Measurements from ENCODE around the gene USH2A. TPM values are rescaled to one million over a fixed set of nuclear protein-coding genes. Genes with fewer than 3 reads are reported as not detected.

The USH2A gene
- total RNA-seq, 1 experiment from 2014 or later: not detected

DNA sequence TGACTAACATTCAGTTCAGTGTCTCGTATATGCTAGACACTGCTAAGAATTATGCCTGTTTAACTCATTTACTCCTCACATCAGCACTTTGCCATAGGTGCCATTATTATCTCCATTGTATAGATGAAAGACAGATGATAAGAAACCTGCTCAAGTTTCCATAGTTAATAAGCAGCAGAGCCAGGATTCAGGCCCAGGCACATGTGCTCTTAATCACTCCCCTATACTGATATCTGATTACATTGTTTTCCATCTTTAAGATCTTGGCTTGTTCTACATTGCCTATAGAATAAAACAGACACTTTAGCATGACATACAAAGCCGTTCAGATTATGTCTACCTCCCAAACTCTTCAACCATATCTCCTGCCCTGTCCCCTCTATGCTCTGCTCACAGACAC, 30.5 kb upstream of the USH2A start:
- no peak overlapping the region for H2AFZ ChIP-seq (ENCODE audit: low read depth, low read length, poor library complexity, severe bottlenecking)
- no peak overlapping the region for H3K4me2 ChIP-seq (ENCODE audit: low read length)
- BruUV-seq (replicated peaks): no TSS peak
- POLR2A ChIA-PET: no interaction called here
- H3K4me1 ChIP-seq (ENCODE audit: control insufficient read depth in 1 of 2, insufficient read depth in 2 of 2, low read length in 2 of 2): no peaks in the 10 kb centered on the region
- H3K4me3 ChIP-seq (replicated peaks in 1 of 2; ENCODE audit: low read depth in 1 of 2, low read length in 2 of 2): no peak overlapping the region
- no peaks in the 10 kb centered on the region for H3K9me2 ChIP-seq (ENCODE audit: insufficient read depth)
- H3K9me3 ChIP-seq (ENCODE audit: control insufficient read depth in 1 of 2, insufficient read depth in 1 of 2, low read depth in 1 of 2, low read length in 2 of 2): peaks cover 0 to 3% of the 10 kb centered on the region in 2 experiments; a peak in 1 of 4 replicates
- H4K20me1 ChIP-seq (ENCODE audit: insufficient read depth): no peaks in the 10 kb centered on the region
- RAD21 ChIA-PET (ENCODE audit: low non-redundant PET in 1 of 2, low total read pairs in 2 of 2, uncharacterized antibody in 2 of 2, unreplicated experiment in 2 of 2): no interaction called here
- no peak overlapping the region for H3K27ac ChIP-seq (ENCODE audit: low read depth, low read length)
- no peaks in the 10 kb centered on the region for H3K36me3 ChIP-seq (ENCODE audit: control insufficient read depth in 1 of 2, insufficient read depth in 2 of 2, low read length in 2 of 2)
- H3K79me2 ChIP-seq (ENCODE audit: insufficient read depth, low read length): no peaks in the 10 kb centered on the region
- CTCF ChIA-PET: no interaction called here
- no peak for TF ChIP-seq ELF1 (IDR thresholded peaks at IDR 0.05; ENCODE audit: borderline replicate concordance, low read depth)
- no peak for TF ChIP-seq ZFX (IDR thresholded peaks at IDR 0.05)
- TF ChIP-seq, protein P1, sequence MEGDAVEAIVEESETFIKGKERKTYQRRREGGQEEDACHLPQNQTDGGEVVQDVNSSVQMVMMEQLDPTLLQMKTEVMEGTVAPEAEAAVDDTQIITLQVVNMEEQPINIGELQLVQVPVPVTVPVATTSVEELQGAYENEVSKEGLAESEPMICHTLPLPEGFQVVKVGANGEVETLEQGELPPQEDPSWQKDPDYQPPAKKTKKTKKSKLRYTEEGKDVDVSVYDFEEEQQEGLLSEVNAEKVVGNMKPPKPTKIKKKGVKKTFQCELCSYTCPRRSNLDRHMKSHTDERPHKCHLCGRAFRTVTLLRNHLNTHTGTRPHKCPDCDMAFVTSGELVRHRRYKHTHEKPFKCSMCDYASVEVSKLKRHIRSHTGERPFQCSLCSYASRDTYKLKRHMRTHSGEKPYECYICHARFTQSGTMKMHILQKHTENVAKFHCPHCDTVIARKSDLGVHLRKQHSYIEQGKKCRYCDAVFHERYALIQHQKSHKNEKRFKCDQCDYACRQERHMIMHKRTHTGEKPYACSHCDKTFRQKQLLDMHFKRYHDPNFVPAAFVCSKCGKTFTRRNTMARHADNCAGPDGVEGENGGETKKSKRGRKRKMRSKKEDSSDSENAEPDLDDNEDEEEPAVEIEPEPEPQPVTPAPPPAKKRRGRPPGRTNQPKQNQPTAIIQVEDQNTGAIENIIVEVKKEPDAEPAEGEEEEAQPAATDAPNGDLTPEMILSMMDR (IDR thresholded peaks at IDR 0.05 in 2 of 3, conservative IDR thresholded peaks at IDR 0.05 in 1 of 3; ENCODE audit: borderline replicate concordance in 1 of 3, insufficient read depth in 1 of 3, low read depth in 2 of 3, low read length in 2 of 3): no peak
- TF ChIP-seq FOSL1 (IDR thresholded peaks at IDR 0.05; ENCODE audit: low read depth): no peak
- no peak for TF ChIP-seq SRF (IDR thresholded peaks at IDR 0.05; ENCODE audit: low read depth)
- TF ChIP-seq EGR1 (IDR thresholded peaks at IDR 0.05; ENCODE audit: low read depth): no peak
- no peak for TF ChIP-seq ZNF274 (IDR thresholded peaks at IDR 0.05; ENCODE audit: low read depth, low read length)
- no peak for TF ChIP-seq JUND (IDR thresholded peaks at IDR 0.05)
- TF ChIP-seq EZH2phosphoT487 (IDR thresholded peaks at IDR 0.05; ENCODE audit: borderline replicate concordance): no peak
- TF ChIP-seq, protein P2, sequence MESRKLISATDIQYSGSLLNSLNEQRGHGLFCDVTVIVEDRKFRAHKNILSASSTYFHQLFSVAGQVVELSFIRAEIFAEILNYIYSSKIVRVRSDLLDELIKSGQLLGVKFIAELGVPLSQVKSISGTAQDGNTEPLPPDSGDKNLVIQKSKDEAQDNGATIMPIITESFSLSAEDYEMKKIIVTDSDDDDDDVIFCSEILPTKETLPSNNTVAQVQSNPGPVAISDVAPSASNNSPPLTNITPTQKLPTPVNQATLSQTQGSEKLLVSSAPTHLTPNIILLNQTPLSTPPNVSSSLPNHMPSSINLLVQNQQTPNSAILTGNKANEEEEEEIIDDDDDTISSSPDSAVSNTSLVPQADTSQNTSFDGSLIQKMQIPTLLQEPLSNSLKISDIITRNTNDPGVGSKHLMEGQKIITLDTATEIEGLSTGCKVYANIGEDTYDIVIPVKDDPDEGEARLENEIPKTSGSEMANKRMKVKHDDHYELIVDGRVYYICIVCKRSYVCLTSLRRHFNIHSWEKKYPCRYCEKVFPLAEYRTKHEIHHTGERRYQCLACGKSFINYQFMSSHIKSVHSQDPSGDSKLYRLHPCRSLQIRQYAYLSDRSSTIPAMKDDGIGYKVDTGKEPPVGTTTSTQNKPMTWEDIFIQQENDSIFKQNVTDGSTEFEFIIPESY (IDR thresholded peaks at IDR 0.05; ENCODE audit: extremely low read depth, insufficient replicate concordance, low read length): no peak
- no peaks in the 10 kb centered on the region for H3K27me3 ChIP-seq (ENCODE audit: insufficient read depth, low read length)
- intact Hi-C loops (cut with micrococcal nuclease): no loop called here
- no peak overlapping the region for H3K9ac ChIP-seq (ENCODE audit: low read length)
- DNase-seq (ENCODE audit: low read depth, low spot score) (no peak), ATAC-seq (no peak)

Measured in HCT116 (cell line).